Keratinocyte (primary cell): ENCODE results near the gene TXLNG.

ENCODE experiments used
- EZH2 ChIP-seq: IDR thresholded peaks from one replicate; pipeline ENCODE4 v1.6.1; 2012; ENCODE audit warnings: inconsistent platforms, mild to moderate bottlenecking, low read length, moderate library complexity
- TF ChIP-seq, protein P1 (sequence below), 3 experiments: IDR thresholded peaks in 1 of 3; conservative IDR thresholded peaks in 1 of 3; optimal IDR thresholded peaks in 1 of 3; 2 replicates in 2 of 3; 3 replicates in 1 of 3; pipeline versions ENCODE3 to v1.5.1; 2011; ENCODE audit warnings: low read length in 3 of 3, mild to moderate bottlenecking in 3 of 3, moderate library complexity in 2 of 3, control low read depth in 1 of 3, inconsistent platforms in 1 of 3; ENCODE audit not compliant: insufficient read depth in 2 of 3; ENCODE audit errors: extremely low read depth in 1 of 3

DNA sequence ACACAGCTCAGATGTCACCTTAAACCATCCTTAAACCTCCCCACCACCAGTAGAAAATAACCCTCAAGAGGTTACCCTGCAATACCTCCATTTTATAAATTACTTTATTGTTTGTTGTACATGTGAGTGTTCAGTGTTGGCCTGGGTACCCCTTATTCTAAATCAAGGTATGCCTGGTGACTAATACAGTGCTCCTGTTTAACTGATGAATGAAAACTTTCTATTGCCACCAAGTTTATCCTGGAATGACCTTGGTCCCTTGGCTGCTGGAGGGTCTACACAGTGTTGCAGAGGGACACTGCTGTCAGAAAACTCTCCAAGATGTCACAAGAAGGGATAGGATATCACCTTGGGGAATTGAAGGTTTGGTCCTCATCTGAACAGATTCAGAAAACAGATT is 7.3 kb upstream of the TXLNG start:
- TF ChIP-seq, protein P1, sequence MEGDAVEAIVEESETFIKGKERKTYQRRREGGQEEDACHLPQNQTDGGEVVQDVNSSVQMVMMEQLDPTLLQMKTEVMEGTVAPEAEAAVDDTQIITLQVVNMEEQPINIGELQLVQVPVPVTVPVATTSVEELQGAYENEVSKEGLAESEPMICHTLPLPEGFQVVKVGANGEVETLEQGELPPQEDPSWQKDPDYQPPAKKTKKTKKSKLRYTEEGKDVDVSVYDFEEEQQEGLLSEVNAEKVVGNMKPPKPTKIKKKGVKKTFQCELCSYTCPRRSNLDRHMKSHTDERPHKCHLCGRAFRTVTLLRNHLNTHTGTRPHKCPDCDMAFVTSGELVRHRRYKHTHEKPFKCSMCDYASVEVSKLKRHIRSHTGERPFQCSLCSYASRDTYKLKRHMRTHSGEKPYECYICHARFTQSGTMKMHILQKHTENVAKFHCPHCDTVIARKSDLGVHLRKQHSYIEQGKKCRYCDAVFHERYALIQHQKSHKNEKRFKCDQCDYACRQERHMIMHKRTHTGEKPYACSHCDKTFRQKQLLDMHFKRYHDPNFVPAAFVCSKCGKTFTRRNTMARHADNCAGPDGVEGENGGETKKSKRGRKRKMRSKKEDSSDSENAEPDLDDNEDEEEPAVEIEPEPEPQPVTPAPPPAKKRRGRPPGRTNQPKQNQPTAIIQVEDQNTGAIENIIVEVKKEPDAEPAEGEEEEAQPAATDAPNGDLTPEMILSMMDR (optimal IDR thresholded peaks at IDR 0.05 in 1 of 3, IDR thresholded peaks at IDR 0.05 in 1 of 3, conservative IDR thresholded peaks at IDR 0.05 in 1 of 3; ENCODE audit: extremely low read depth in 1 of 3, insufficient read depth in 2 of 3, low read length in 3 of 3) = no peak
- TF ChIP-seq EZH2 = no peak
